ENCODE measurements around the gene ARHGAP10.
A peak's percentile ranks its signal among the peaks of the same experiment; 100 is the strongest.
"Not testable (repeated sequence)": the region's sequence is repeated elsewhere in the genome, so short reads cannot be mapped to it uniquely, and the experiment has no call there.

ARHGAP10 gene

DNA sequence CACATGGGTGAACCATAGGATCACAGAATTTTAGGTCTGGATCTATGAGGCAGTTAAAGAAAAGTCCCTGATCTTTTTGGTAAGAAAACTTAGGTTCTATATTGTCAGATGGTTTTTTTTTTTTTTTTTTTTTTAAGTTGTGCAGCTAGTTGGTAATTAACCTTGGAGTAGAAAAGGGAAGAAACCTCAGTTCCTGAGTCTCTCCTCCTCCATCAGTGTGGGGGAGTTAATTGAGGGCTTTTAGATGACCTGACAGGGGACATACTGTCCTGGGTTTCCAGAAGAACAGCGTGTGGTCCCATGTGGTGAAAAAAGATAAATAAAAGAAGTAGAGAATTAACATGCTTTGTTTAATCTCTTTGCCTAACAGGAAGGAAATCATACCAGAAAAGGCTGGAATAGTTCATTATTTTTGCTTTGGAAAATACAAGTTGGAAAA lies 123.7 kb downstream of the ARHGAP10 start:
- no peak for DNase-seq

DNA sequence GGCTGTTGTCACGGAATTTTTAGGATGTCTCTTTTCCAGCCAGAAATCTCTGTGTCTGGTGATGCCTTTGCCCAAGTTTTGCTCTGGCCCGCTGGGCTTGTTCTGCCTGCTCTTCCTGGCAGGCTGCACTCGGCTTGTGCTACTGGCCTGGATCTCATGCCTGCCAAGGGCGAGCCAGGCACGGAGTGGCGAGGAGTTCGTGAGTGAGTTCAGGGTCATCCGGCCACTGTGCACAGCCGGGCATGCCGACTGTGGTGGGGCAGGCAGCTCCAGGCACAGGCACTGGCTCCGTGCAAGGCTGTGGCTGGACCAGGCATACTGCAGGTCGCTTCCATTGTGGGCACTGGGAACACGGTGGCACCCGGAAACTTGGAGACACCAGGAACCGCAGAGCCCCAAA lies 129.1 kb downstream of the ARHGAP10 start:
- DNase-seq, result no peak

- no peak for DNase-seq
These were observed 130.3 kb downstream of the ARHGAP10 start for GRCh38 chr4:147862043-147862692.

- no peak for DNase-seq
These were observed 131.3 kb downstream of the ARHGAP10 start for GRCh38 chr4:147863111-147863747.

DNA sequence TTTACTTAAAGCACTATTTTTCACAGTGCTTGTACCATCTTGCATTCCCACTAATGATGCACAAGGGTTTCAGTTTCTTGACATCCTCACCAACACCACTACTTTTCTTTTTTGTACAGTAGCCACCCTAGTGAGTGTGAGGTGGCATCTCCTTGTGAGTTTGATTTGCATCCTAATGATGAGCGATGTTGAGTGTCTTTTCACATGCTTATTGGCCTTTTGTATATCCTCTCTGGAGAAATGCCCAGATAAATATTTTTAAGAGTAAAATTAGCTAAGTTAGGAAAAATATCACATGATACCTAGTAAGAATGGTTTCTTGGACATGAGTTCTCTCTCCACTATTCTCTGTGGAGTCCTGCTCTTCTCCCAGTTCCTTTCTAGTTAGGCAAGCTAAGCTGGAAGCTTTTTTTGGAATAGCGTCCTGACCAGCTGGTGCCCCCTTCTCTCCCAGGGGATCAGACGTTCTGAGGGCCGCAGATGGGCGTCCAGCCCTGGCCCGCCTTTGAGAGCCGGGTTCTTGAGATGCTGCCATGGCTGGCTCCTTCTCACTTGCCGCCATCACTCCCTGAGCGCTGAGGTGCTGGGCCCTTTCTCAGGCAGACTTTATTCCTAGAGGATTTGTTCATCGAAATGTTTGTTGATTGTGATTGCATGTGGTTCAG lies 132.1 kb downstream of the ARHGAP10 start:
- no peak for DNase-seq

DNA sequence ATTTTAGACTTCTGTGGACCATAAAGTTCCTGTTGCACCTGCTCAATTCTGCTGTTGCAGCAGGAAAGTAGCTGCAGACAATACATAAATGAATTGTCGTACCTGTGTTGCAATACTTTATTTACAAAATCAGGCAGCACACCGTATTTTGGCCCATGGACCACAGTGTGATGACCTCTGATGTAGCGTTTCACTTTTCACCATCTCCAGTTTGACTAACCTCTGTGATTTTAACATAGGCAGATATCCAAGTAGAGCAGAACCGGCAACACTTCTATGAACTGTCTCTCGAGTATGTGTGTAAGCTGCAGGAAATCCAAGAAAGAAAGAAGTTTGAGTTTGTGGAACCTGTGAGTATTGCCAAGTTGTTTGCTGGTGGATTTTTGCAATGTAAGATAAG lies 132.7 kb downstream of the ARHGAP10 start:
- DNase-seq, result no peak

GRCh38 chr4:147865926-147866325 lies 134.0 kb downstream of the ARHGAP10 start:
- no peak for DNase-seq

DNA sequence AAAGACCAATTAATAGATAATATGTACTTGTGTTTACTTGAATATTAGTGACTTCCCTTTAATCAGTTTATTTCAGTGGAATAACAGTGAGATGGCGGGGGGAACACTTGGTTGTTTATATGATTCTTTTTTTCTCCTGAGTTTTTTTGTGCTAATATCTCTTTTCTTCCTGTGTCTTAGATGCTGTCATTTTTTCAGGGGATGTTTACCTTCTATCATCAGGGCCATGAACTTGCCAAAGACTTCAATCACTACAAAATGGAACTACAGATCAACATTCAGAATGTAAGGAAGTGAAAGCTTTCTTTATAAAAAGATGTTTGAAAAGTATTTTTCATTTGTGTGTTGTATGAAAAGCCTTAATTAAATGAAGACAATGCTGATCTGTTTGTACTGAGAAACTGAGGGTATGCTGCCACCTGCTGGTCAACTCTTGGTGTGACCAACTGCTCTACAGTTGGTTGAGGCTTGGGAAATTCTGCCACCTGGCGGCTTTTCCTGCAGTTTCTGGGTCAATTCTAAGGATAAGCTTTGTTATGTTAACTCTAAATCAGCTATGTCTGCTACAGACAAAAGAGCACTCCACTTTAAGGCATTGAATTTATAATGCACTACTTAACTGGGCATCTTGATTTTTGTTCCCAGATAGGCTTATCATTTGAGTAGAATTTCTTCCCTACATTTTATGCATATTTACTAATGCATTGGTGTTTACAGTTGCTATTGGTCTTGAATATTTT lies 134.8 kb downstream of the ARHGAP10 start:
- DNase-seq, result peak; percentile 65

- DNase-seq, result no peak
These were observed 142.2 kb downstream of the ARHGAP10 start for GRCh38 chr4:147874109-147874508.

GRCh38 chr4:147877308-147877771 lies 145.5 kb downstream of the ARHGAP10 start:
- DNase-seq, result no peak

DNA sequence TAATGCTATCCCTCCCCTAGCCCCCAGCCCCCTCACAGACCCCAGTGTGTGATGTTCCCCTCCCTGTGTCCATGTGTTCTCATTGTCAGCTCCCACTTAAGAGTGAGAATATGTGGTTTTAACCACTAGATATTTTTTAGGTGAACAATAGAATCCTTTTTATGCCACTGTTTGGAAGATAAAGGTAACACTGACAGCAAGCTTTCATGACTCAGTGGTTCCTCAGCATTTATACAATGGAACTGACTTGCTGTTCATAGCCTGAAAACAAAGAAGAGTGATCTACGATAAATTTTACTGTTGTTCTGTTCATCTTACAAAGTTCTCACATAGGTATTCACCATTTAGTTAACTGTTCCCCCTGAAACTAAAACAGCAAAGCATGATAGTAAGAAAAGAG lies 147.8 kb downstream of the ARHGAP10 start:
- DNase-seq, result no peak

DNA sequence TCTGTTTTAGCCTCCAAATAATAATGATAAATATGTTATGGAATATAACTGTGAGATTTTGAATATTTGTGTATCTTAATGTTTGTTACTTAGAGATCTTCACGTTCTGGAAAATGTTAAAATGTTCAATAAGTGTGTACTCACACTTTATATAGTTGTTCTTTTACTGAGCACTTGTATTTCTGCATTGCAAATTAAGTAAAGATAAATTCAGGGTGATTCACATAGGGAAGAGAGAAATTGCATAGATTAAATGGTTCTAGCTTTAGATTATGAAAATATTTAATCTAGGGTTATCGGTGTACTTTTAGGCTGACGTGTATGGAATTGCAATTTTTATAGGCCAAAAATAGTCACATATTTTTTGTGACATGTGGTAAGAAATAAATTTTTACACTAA lies 148.6 kb downstream of the ARHGAP10 start:
- DNase-seq, result no peak

- no peak for DNase-seq
These were observed 152.6 kb downstream of the ARHGAP10 start for GRCh38 chr4:147884536-147884935.

DNA sequence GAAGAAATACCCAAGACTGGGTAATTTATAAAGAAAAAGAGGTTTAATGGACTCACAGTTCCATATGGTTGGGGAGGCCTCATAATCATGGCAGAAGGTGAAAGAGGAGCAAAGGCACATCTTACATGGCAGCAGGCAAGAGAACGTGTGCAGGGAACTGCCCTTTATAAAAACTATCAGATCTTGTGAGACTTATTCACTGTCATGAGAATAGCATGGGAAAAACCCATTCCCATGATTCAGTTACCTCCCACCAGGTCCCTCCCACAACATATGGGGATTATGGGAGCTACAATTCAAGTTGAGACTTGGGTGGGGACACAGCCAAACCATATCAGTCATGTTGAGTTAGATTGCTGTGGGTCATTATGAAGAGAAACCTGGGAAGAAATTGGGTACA lies 153.3 kb downstream of the ARHGAP10 start:
- not testable (repeated sequence) for DNase-seq

DNA sequence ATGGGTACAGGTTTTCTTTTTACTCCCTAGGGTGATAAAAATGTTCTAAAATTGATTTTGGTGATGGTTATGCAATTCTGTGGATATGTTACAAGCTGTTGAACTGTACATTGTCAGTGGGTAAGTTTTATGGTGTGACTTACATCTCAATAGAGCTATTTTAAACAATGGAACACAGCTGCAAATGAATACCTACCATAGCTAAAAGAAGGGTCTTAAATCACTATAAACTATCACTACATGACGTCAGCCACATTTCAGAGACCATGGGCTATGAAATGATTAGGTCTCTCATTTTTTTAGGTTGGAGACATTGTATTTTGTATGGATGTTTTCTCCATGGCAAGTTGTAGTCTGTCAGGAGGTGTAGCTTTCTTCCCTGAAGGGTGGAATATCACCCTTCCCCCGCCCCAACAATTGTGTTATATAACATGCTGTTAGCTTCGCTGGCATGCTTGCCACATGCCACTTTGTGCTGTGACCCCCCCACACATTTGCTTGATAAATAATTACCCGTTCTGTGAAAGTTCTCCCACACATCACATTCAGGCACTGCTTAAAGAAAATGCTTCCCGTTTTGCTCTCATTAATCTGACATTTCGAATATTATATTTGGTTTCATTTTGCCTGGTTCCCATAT lies 159.7 kb downstream of the ARHGAP10 start:
- no peak for DNase-seq

DNA sequence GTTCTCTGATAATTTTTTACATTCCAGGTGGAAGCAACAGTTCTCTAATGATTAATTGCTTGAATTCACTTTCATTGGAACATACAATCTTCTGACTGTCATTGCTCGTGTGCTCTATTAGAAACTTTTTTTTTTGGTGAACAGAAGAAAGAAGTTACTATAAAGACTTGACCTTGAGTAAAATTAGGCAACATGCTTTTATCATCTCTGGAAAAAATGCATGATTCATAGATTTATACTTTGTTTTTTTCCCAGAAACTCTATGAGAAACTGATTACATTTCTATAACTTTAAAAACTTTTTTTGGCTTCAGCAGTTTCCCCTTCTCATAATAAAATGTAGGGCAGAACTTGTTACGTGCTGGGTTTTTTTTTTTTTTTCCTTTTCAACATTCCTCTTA lies 167.6 kb downstream of the ARHGAP10 start:
- no peak for DNase-seq

DNA sequence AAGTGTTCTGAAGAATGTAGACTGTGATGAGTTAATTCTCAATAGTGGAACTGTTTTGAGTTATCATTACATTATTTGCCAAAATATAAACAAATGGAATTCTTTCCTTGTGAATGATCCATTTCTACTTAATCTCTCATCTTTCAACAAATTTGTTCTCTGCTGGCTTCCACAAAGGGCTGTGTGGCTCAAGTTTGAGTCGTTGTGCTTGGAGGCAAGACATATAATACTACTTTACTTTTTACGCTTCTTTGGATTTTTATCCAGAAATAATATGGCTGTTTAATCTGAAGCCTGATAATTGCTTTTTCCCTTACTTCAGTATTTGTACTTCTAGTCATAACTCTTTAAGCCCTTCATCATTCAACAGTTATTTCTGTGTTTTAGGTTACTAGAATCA lies 169.5 kb downstream of the ARHGAP10 start:
- DNase-seq, result no peak

- no peak for DNase-seq
These were observed 170.0 kb downstream of the ARHGAP10 start for GRCh38 chr4:147901916-147902315.

DNA sequence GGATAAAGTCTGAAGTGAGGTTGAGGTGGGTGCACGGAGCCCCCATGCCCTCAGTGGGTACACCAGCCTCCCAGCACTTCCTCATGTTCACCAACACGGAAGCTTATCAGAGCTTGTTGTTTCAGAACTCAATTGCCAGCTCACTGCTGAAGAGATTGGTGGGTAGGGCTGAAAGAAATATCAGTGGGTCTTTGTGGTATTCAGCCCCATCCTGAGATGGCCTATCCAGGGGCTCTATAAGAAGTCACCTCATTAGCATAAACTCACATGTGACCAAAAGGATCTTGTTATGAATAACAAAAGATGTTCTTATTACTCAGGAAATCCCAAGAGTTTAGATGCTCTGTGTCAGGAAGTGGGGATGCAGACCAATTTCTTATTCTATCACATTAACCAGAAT lies 177.3 kb downstream of the ARHGAP10 start:
- DNase-seq, result no peak

- DNase-seq, result no peak
These were observed 178.4 kb downstream of the ARHGAP10 start for GRCh38 chr4:147910315-147910714.

DNA sequence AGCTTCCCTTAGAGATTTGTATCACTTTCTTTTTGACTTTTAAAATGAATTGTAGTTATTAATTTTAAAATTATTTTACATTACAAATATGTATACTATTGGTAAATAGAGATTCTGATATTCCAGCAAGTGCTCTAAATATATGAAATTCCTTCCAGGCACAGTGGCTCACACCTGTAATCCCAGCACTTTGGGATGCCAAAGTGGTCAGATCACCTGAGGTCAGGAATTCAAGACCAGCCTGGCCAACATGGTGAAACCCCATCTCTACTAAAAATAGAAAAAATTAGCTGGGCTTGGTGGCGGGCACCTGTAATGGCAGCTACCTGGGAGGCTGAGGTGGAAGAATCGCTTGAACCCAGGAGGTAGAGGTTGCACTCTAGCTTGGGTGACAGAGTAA lies 180.2 kb downstream of the ARHGAP10 start:
- DNase-seq, result not testable (repeated sequence)

GRCh38 chr4:147913137-147913536 lies 181.2 kb downstream of the ARHGAP10 start:
- no peak for DNase-seq

GRCh38 chr4:147916351-147916750 lies 184.5 kb downstream of the ARHGAP10 start:
- DNase-seq, result no peak

Data from NCI-H1048 (cell line).